ENCODE results near the gene OTX1. TPM values are rescaled to one million over a fixed set of nuclear protein-coding genes. Genes with fewer than 3 reads are reported as not detected.

OTX1 gene
- total RNA-seq, 1 donor from 2014 or later = 0.30 TPM

- no peaks in the 10 kb centered on the region for H3K4me1 ChIP-seq (ENCODE audit: insufficient read depth, low read length)
- no peak for FAIRE-seq
These were observed 15.6 kb downstream of the OTX1 start for GRCh38 chr2:63066265-63066664.

GRCh38 chr2:63066838-63067237, 16.2 kb downstream of the OTX1 start:
- no peaks in the 10 kb centered on the region for H3K9me3 Mint-ChIP-seq (ENCODE audit: unreplicated experiment)
- no peak overlapping the region for H3K27ac Mint-ChIP-seq (ENCODE audit: unreplicated experiment)
- peaks cover 18% of the 10 kb centered on the region for H3K27me3 Mint-ChIP-seq (ENCODE audit: low read depth, unreplicated experiment)
- no peaks in the 10 kb centered on the region for H4K20me1 ChIP-seq (ENCODE audit: insufficient read depth, low read length)
- no peaks in the 10 kb centered on the region for H3K9me3 ChIP-seq (ENCODE audit: insufficient read depth, low read depth, low read length)
- no peaks in the 10 kb centered on the region for H3K36me3 Mint-ChIP-seq (ENCODE audit: low read depth, unreplicated experiment)
- H3K36me3 ChIP-seq (ENCODE audit: insufficient read depth, low read length) = no peaks in the 10 kb centered on the region
- no peak overlapping the region for H2AFZ ChIP-seq (ENCODE audit: low read depth, low read length)
- no peaks in the 10 kb centered on the region for H3K4me1 Mint-ChIP-seq (ENCODE audit: low read depth, unreplicated experiment)
- H3K4me3 ChIP-seq (ENCODE audit: insufficient read depth, low read depth, low read length) = no peak overlapping the region
- H3K9ac ChIP-seq (ENCODE audit: low read length) = no peak overlapping the region
- no peaks in the 10 kb centered on the region for H3K79me2 ChIP-seq (ENCODE audit: insufficient read depth, low read length)
- H3K4me2 ChIP-seq (ENCODE audit: low read length) = no peak overlapping the region
- DNase-seq (ENCODE audit: low read depth) (no peak), FAIRE-seq (no peak)
- H3K4me3 Mint-ChIP-seq (ENCODE audit: unreplicated experiment) = no peak overlapping the region
- TF ChIP-seq EZH2 (IDR thresholded peaks at IDR 0.05; ENCODE audit: insufficient read depth, low read length) = no peak
- no peak for TF ChIP-seq CTCF (IDR thresholded peaks at IDR 0.05; ENCODE audit: insufficient read depth, low read depth, low read length)
- peaks cover 39% of the 10 kb centered on the region for H3K27me3 ChIP-seq (ENCODE audit: insufficient read depth, low read length)
- no peaks in the 10 kb centered on the region for H3K4me1 ChIP-seq (ENCODE audit: insufficient read depth, low read length)
- H3K27ac ChIP-seq (ENCODE audit: low read depth, low read length) = no peak overlapping the region

More at GRCh38 chr2:63066265-63066664, 15.6 kb downstream of the OTX1 start:
- Mint-ChIP-seq H3K36me3 (ENCODE audit: low read depth, unreplicated experiment) (no peaks in the 10 kb centered on the region), H3K27me3 (ENCODE audit: low read depth, unreplicated experiment) (peaks cover 22% of the 10 kb centered on the region), H3K4me3 (ENCODE audit: unreplicated experiment) (no peak overlapping the region), H3K4me1 (ENCODE audit: low read depth, unreplicated experiment) (no peaks in the 10 kb centered on the region), H3K9me3 (ENCODE audit: unreplicated experiment) (no peaks in the 10 kb centered on the region), H3K27ac (ENCODE audit: unreplicated experiment) (no peak overlapping the region)
- no peaks in the 10 kb centered on the region for H3K36me3 ChIP-seq (ENCODE audit: insufficient read depth, low read length)
- peaks cover 44% of the 10 kb centered on the region for H3K27me3 ChIP-seq (ENCODE audit: insufficient read depth, low read length)
- H4K20me1 ChIP-seq (ENCODE audit: insufficient read depth, low read length) = no peaks in the 10 kb centered on the region
- H3K9me3 ChIP-seq (ENCODE audit: insufficient read depth, low read depth, low read length) = no peaks in the 10 kb centered on the region
- H3K4me2 ChIP-seq (ENCODE audit: low read length) = no peak overlapping the region
- no peak overlapping the region for H3K9ac ChIP-seq (ENCODE audit: low read length)
- no peak overlapping the region for H2AFZ ChIP-seq (ENCODE audit: low read depth, low read length)
- H3K4me3 ChIP-seq (ENCODE audit: insufficient read depth, low read depth, low read length) = no peak overlapping the region
- H3K79me2 ChIP-seq (ENCODE audit: insufficient read depth, low read length) = no peaks in the 10 kb centered on the region
- TF ChIP-seq CTCF (IDR thresholded peaks at IDR 0.05; ENCODE audit: insufficient read depth, low read depth, low read length) (no peak), EZH2 (IDR thresholded peaks at IDR 0.05; ENCODE audit: insufficient read depth, low read length) (no peak)
- no peak overlapping the region for H3K27ac ChIP-seq (ENCODE audit: low read depth, low read length)
- no peak for DNase-seq (ENCODE audit: low read depth)

GRCh38 chr2:63071664-63072063, 21.0 kb downstream of the OTX1 start:
- H3K27ac Mint-ChIP-seq (ENCODE audit: unreplicated experiment) = no peak overlapping the region
- DNase-seq (ENCODE audit: low read depth) (no peak), FAIRE-seq (no peak)
- no peaks in the 10 kb centered on the region for H3K9me3 Mint-ChIP-seq (ENCODE audit: unreplicated experiment)
- Histone ChIP-seq H3K27me3 (ENCODE audit: insufficient read depth, low read length) (peaks cover 14% of the 10 kb centered on the region), H3K9me3 (ENCODE audit: insufficient read depth, low read depth, low read length) (no peaks in the 10 kb centered on the region), H4K20me1 (ENCODE audit: insufficient read depth, low read length) (no peaks in the 10 kb centered on the region), H3K27ac (ENCODE audit: low read depth, low read length) (no peak overlapping the region), H3K36me3 (ENCODE audit: insufficient read depth, low read length) (no peaks in the 10 kb centered on the region), H3K4me3 (ENCODE audit: insufficient read depth, low read depth, low read length) (no peak overlapping the region), H3K9ac (ENCODE audit: low read length) (no peak overlapping the region), H2AFZ (ENCODE audit: low read depth, low read length) (no peak overlapping the region), H3K4me2 (ENCODE audit: low read length) (no peak overlapping the region), H3K79me2 (ENCODE audit: insufficient read depth, low read length) (no peaks in the 10 kb centered on the region), H3K4me1 (ENCODE audit: insufficient read depth, low read length) (no peaks in the 10 kb centered on the region)
- TF ChIP-seq CTCF (IDR thresholded peaks at IDR 0.05; ENCODE audit: insufficient read depth, low read depth, low read length) = no peak
- TF ChIP-seq EZH2 (IDR thresholded peaks at IDR 0.05; ENCODE audit: insufficient read depth, low read length) = no peak
- no peak overlapping the region for H3K4me3 Mint-ChIP-seq (ENCODE audit: unreplicated experiment)
- H3K36me3 Mint-ChIP-seq (ENCODE audit: low read depth, unreplicated experiment) = no peaks in the 10 kb centered on the region
- H3K4me1 Mint-ChIP-seq (ENCODE audit: low read depth, unreplicated experiment) = no peaks in the 10 kb centered on the region
- H3K27me3 Mint-ChIP-seq (ENCODE audit: low read depth, unreplicated experiment) = peaks cover 3% of the 10 kb centered on the region
